Kidney (tissue), 14 donors: Measurements from ENCODE around the gene STK11IP. TPM values are rescaled to one million over a fixed set of nuclear protein-coding genes. Genes with fewer than 3 reads are reported as not detected.
A peak's percentile ranks its signal among the peaks of the same experiment; 100 is the strongest.

Source experiments
- DNase-seq, 5 donors: peaks; one replicate each; pipeline ENCODE4 v3.0.0-alpha.2; 2013 to 2020
- FAIRE-seq: peaks from 2 replicates; lab custom pipeline; 2012; peaks lifted over from hg19 to GRCh38; lab: Jason Lieb, UNC
- H3K27ac ChIP-seq, 2 donors: one replicate each; pipeline ENCODE4 v1.7.0; 2013; ENCODE audit warnings: low read depth in 2 of 2, low read length in 2 of 2, inconsistent platforms in 1 of 2
- H3K27me3 ChIP-seq: one replicate; pipeline ENCODE4 v1.7.1; 2013; ENCODE audit warnings: low read length, inconsistent platforms; ENCODE audit not compliant: control insufficient read depth, insufficient read depth
- H3K36me3 ChIP-seq, 3 donors: one replicate each; pipeline versions ENCODE4 v1.7.0 to v1.7.1; 2013; ENCODE audit warnings: low read length in 3 of 3, control low read depth in 1 of 3, inconsistent platforms in 1 of 3; ENCODE audit not compliant: insufficient read depth in 3 of 3, control insufficient read depth in 2 of 3
- H3K4me1 ChIP-seq, 3 donors: one replicate each; pipeline versions ENCODE4 v1.7.0 to v1.7.1; 2013; ENCODE audit warnings: low read length in 3 of 3, inconsistent platforms in 1 of 3, low read depth in 1 of 3; ENCODE audit not compliant: control insufficient read depth in 2 of 3, insufficient read depth in 2 of 3
- H3K4me3 ChIP-seq, 3 donors: one replicate each; pipeline versions ENCODE4 v1.7.0 to v1.8.1; 2013; ENCODE audit warnings: low read length in 3 of 3, control low read depth in 1 of 3, inconsistent platforms in 1 of 3
- H3K9ac ChIP-seq, 3 donors: one replicate each; pipeline versions ENCODE4 v1.7.0 to v1.7.1; 2013; ENCODE audit warnings: low read length in 3 of 3, control low read depth in 1 of 3, inconsistent platforms in 1 of 3
- H3K9me3 ChIP-seq, 3 donors: one replicate each; pipeline versions ENCODE4 v1.7.0 to v1.7.1; 2013; ENCODE audit warnings: low read length in 3 of 3, control low read depth in 1 of 3, inconsistent platforms in 1 of 3; ENCODE audit not compliant: control insufficient read depth in 2 of 3, insufficient read depth in 1 of 3
- intact Hi-C: fragments of 100-400 bp; cut with DNase I; formaldehyde crosslinking; loops from one replicate; pipeline ENCODE4 v1.11.1; 2022
- polyA plus RNA-seq: library from polyadenylated mRNA; stranded (reverse); fragments of 350-450 nt; fragmentation: Illumina TruSeq; extraction: RNeasy Lipid Tissue Mini Kit (QIAGEN cat#74804); gene quantifications from one replicate; pipeline ENCODE4 v1.2.3, GENCODE V29; 2014; ENCODE audit warnings: low read depth, low replicate concordance; ENCODE audit not compliant: insufficient read depth
- total RNA-seq: library from RNA; stranded (reverse); fragmentation: NEBNext Ultra II Directional; extraction: Animal tissue kit (Norgen Biotek cat#: 25700); gene quantifications from one replicate; pipeline ENCODE4 v1.2.1, GENCODE V29; 2021
- TF ChIP-seq, protein P1 (sequence below): IDR thresholded peaks from 3 replicates; pipeline ENCODE4 v1.5.1; 2012; ENCODE audit warnings: mild to moderate bottlenecking, moderate library complexity, borderline replicate concordance; ENCODE audit not compliant: insufficient read depth; ENCODE audit errors: extremely low read depth
- donor health status: control.
- donor health status: control.
- donor health status: control.
- donor health status: control.
- donor health status: control.
- donor health status: DM: yes; HTN: yes; CAD: no.
- donor health status: Normal renal cell carcinoma (clear cell type).

The STK11IP gene
- total and polyA plus RNA-seq, 2 donors from 2014 or later: 12.5 to 33.7 TPM

DNA sequence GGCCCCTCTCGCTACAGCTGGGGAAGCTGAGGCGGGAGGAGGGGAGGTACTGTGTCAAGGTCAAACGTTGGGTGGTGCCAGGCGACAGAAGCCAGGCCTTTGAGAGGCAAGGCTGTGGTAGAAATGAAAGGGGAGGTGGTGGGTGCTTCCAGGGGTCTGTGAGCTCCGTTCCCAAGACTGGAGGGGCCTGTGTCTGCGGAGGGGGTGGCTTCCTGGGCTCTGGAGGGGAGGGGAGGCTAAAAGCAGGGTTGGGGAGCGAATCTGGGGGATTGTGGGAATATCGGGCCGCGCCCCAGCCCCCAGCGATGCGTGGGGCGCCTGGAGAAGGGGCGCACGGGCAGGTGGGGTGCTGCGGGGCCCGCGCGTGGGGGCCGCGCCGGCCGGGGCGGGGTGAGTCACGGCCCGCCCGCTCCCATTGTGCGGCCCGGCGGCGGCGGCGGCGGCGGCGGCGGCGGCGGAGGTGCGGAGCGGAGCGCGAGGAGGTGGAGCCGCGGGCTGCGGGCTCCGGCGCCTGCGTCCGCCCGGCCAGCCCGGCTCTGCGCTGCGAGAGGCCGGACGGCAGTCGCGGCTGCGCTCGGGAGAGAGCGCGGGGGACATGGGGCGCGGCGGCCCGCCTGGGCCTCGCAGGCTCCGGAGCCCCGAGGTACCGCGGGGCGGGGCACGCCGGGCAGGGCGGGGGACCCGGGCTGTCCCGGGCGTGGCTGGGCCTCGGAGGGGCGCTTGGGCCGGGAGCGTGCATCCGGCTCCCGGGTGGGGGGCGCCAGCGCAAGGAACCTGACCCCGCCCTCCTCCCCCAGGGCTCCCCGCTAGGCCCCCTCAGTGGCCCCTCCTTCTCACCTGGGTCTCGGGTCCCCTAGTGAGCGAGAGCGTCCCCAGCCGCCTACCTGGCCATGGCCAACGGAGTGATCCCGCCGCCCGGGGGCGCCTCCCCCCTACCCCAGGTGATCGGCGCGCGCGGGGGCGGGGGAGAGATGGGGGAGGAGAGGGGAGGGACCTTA, 29.7 kb downstream of the STK11IP start, which contains the start of gene SLC4A3:
TSS of gene SLC4A3 (plus strand) at position 528 of the 998 bp plus-strand sequence. CDS start at position 891, 363 bp downstream.
- intact Hi-C loops: no loop called here
- FAIRE-seq (no peak), DNase-seq (peak; percentile 33 to 78 (median 57))
- H3K27ac ChIP-seq: no peak within 1 kb of the TSS
- TF ChIP-seq, protein P1, sequence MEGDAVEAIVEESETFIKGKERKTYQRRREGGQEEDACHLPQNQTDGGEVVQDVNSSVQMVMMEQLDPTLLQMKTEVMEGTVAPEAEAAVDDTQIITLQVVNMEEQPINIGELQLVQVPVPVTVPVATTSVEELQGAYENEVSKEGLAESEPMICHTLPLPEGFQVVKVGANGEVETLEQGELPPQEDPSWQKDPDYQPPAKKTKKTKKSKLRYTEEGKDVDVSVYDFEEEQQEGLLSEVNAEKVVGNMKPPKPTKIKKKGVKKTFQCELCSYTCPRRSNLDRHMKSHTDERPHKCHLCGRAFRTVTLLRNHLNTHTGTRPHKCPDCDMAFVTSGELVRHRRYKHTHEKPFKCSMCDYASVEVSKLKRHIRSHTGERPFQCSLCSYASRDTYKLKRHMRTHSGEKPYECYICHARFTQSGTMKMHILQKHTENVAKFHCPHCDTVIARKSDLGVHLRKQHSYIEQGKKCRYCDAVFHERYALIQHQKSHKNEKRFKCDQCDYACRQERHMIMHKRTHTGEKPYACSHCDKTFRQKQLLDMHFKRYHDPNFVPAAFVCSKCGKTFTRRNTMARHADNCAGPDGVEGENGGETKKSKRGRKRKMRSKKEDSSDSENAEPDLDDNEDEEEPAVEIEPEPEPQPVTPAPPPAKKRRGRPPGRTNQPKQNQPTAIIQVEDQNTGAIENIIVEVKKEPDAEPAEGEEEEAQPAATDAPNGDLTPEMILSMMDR: no peak
- H3K4me3 ChIP-seq: peak within 1 kb of the TSS in 2 of 3 donors; percentile 14 to 46
- H3K4me1 ChIP-seq: no peaks in the 10 kb centered on the region
- no peak within 1 kb of the TSS for H3K9ac ChIP-seq
- no peaks in the 10 kb centered on the region for H3K27me3 ChIP-seq
- no peaks in the 10 kb centered on the region for H3K36me3 ChIP-seq
- no peaks in the 10 kb centered on the region for H3K9me3 ChIP-seq

DNA sequence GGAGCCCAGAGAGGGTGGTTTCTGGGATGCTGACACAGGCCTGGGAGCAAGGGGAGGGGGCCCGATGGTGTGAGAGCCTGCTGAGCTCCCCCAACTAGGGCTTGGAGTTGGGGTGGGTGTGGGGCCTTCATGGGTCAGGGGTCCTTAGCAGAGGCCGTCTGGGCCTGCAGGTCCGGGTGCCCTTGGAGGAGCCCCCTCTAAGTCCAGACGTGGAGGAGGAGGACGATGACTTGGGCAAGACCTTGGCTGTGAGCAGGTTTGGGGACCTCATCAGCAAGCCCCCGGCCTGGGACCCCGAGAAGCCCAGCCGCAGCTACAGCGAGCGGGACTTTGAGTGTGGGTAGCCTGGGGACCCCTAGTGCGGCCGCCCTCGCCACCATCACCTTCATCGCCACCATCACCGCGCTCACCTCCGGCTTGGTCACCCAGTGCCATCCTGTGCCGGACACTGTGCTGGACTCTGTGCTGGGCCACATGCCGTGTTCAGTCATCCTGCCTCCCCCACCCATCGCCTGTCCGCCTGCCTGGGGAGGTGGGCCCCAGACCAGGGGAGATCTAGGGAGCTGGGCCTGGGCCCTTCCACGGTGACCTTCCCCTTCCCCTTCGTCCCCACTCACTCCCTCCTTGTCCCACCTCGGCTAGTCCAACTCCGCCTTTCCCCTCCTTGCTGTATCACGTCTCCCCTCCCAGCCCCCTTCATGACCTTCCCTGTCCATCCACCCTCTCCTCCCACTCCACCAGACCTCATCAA, 30.8 kb downstream of the STK11IP start:
- DNase-seq (peak in 2 of 5 donors; percentile 68 to 69), FAIRE-seq (no peak)
- TF ChIP-seq, protein P1: no peak
- no peaks in the 10 kb centered on the region for H3K9me3 ChIP-seq
- no peaks in the 10 kb centered on the region for H3K36me3 ChIP-seq
- H3K9ac ChIP-seq: no peak overlapping the region
- H3K4me1 ChIP-seq: no peaks in the 10 kb centered on the region
- no peak overlapping the region for H3K27ac ChIP-seq
- H3K4me3 ChIP-seq: peak overlapping the region in 1 of 3 donors; percentile 46
- intact Hi-C loops: no loop called here
- no peaks in the 10 kb centered on the region for H3K27me3 ChIP-seq

DNA sequence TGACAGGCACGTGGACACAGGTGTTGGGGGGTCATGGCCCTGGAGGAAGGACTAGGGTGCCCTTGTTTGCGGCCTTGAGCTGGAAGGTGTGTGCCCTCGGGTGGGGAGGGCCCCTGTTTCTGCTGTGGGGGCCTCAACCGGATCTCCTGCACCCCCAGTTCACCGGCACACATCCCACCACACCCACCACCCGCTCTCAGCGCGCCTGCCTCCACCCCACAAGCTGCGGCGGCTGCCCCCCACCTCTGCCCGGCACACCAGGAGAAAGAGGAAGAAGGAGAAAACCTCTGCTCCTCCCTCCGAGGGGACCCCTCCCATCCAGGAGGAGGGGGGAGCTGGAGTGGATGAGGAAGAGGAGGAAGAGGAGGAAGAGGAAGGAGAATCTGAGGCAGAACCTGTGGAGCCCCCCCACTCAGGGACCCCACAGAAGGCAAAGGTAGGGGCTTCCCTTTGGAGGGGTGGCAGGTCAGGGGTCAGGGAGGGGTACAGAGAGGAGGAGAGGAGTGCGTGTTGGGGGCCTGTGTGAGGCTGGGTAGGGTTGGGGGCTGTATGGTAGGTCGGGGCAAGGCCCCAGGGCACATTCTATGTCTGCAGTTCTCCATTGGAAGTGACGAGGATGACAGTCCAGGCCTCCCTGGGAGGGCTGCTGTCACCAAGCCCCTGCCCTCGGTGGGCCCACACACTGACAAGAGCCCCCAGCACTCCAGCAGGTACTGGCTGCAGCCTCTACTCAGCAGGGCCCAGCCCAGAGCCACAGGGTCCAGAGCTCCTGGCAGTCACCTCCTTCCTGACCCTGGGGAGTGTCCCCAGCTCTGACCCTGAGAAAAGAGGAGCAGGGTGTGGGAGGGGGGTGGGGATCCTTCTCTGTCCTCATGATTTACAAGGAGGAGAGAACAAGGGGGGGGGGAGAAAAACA, 31.6 kb downstream of the STK11IP start:
- H3K27me3 ChIP-seq: no peaks in the 10 kb centered on the region
- no peaks in the 10 kb centered on the region for H3K4me1 ChIP-seq
- TF ChIP-seq, protein P1: no peak
- intact Hi-C loops: no loop called here
- no peak overlapping the region for H3K9ac ChIP-seq
- FAIRE-seq (no peak), DNase-seq (no peak)
- no peak overlapping the region for H3K27ac ChIP-seq
- H3K9me3 ChIP-seq: no peaks in the 10 kb centered on the region
- H3K4me3 ChIP-seq: no peak overlapping the region
- H3K36me3 ChIP-seq: no peaks in the 10 kb centered on the region
